ENCODE measurements around the gene RYR2.

DNA sequence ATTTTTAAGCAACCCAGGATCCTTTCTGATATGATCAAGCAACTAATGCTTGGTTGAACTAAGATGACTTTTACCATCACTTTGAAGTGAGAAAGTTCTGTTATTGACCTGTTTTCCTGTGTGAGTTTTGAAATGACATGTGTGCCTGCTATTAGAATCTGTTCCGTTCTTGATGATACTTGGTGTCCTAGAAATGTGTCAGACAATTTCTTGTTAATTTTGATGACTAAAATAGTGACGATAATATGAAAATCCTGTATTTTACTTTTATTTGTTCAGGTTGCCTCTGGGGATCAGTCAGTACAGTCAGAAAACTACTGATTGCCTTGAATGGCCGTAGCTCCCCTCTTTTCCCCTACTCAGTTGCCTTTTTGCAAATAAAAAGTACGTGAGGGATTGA, 228.0 kb downstream of the RYR2 start:
- TF ChIP-seq, protein P1, sequence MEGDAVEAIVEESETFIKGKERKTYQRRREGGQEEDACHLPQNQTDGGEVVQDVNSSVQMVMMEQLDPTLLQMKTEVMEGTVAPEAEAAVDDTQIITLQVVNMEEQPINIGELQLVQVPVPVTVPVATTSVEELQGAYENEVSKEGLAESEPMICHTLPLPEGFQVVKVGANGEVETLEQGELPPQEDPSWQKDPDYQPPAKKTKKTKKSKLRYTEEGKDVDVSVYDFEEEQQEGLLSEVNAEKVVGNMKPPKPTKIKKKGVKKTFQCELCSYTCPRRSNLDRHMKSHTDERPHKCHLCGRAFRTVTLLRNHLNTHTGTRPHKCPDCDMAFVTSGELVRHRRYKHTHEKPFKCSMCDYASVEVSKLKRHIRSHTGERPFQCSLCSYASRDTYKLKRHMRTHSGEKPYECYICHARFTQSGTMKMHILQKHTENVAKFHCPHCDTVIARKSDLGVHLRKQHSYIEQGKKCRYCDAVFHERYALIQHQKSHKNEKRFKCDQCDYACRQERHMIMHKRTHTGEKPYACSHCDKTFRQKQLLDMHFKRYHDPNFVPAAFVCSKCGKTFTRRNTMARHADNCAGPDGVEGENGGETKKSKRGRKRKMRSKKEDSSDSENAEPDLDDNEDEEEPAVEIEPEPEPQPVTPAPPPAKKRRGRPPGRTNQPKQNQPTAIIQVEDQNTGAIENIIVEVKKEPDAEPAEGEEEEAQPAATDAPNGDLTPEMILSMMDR (conservative IDR thresholded peaks at IDR 0.05; ENCODE audit: low read length) = no peak
- TF ChIP-seq EZH2phosphoT487 (IDR thresholded peaks at IDR 0.05; ENCODE audit: borderline replicate concordance, low read depth, low read length) = no peak
